ENCODE data around the gene AIF1L. TPM values are rescaled to one million over a fixed set of nuclear protein-coding genes. Genes with fewer than 3 reads are reported as not detected.

The AIF1L gene
- polyA plus RNA-seq, 1 experiment = 0.05 TPM

GRCh38 chr9:131094015-131094414 lies 2.3 kb upstream of the AIF1L start:
- ChIA-PET POLR2A (no interaction called here), CTCF (interaction anchor here (1.3 kb wide), 1 partner anchor 10 kb away, joined by 3 read pairs; no protein-coding TSS in a partner anchor)
- Histone ChIP-seq H3K36me3 (ENCODE audit: control insufficient read depth, insufficient read depth, low read length) (no peaks in the 10 kb centered on the region), H3K4me3 (ENCODE audit: low read depth, low read length) (no peak overlapping the region), H3K27me3 (ENCODE audit: control insufficient read depth, insufficient read depth, low read length) (peaks cover 34% of the 10 kb centered on the region)
- TF ChIP-seq CTCF (IDR thresholded peaks at IDR 0.05; ENCODE audit: insufficient read depth, low read depth, low read length) = no peak
- DNase-seq (ENCODE audit: low read depth) = no peak

DNA sequence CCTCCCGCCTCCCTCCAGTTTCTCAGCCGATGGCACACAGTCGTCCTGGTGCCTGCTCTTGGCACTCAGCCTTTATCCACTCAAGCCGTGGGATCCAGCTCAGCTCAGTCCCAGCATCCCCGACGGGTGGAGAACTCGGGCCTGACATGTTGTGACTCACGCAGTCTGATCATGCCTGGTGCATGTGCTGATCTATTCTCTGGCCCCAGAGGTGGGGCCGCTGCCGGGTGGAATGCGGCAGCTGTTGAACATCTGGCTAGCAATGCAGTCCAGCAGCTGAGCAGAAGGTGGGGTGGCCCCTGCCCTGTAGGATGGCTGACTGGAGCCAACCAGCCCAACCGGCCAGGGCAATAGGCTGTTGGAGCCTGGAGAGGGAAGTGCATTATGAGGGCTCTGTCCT lies 1.7 kb upstream of the AIF1L start:
- DNase-seq (ENCODE audit: low read depth) = peak; percentile 15
- POLR2A ChIA-PET = no interaction called here
- TF ChIP-seq CTCF (IDR thresholded peaks at IDR 0.05; ENCODE audit: insufficient read depth, low read depth, low read length) = no peak
- H3K4me3 ChIP-seq (ENCODE audit: low read depth, low read length) = no peak overlapping the region
- H3K36me3 ChIP-seq (ENCODE audit: control insufficient read depth, insufficient read depth, low read length) = no peaks in the 10 kb centered on the region
- CTCF ChIA-PET = interaction anchor here (1.0 to 1.3 kb wide), 2 partner anchors 9 to 37 kb away, joined by 3 to 5 read pairs; no protein-coding TSS in a partner anchor
- H3K27me3 ChIP-seq (ENCODE audit: control insufficient read depth, insufficient read depth, low read length) = peaks cover 38% of the 10 kb centered on the region

- no peak for TF ChIP-seq CTCF (IDR thresholded peaks at IDR 0.05; ENCODE audit: insufficient read depth, low read depth, low read length)
- no peak overlapping the region for H3K4me3 ChIP-seq (ENCODE audit: low read depth, low read length)
- peaks cover 38% of the 10 kb centered on the region for H3K27me3 ChIP-seq (ENCODE audit: control insufficient read depth, insufficient read depth, low read length)
- ChIA-PET CTCF (interaction anchor here (0.6 kb wide), 1 partner anchor 747 kb away, joined by 3 read pairs; no protein-coding TSS in a partner anchor), POLR2A (no interaction called here)
- no peaks in the 10 kb centered on the region for H3K36me3 ChIP-seq (ENCODE audit: control insufficient read depth, insufficient read depth, low read length)
- DNase-seq (ENCODE audit: low read depth) = no peak
Measured at GRCh38 chr9:131095666-131096268, 564 bp upstream of the AIF1L start.

GRCh38 chr9:131097126-131097947 lies 1.0 kb downstream of the AIF1L start:
- no peaks in the 10 kb centered on the region for H3K36me3 ChIP-seq (ENCODE audit: control insufficient read depth, insufficient read depth, low read length)
- DNase-seq (ENCODE audit: low read depth) = no peak
- CTCF ChIA-PET = interaction anchor here (1.2 to 1.3 kb wide), 2 partner anchors 10 to 40 kb away, joined by 3 read pairs; no protein-coding TSS in a partner anchor
- TF ChIP-seq CTCF (IDR thresholded peaks at IDR 0.05; ENCODE audit: insufficient read depth, low read depth, low read length) = no peak
- no peak overlapping the region for H3K4me3 ChIP-seq (ENCODE audit: low read depth, low read length)
- POLR2A ChIA-PET = no interaction called here
- peaks cover 32% of the 10 kb centered on the region for H3K27me3 ChIP-seq (ENCODE audit: control insufficient read depth, insufficient read depth, low read length)

- peaks cover 32% of the 10 kb centered on the region for H3K27me3 ChIP-seq (ENCODE audit: control insufficient read depth, insufficient read depth, low read length)
Measured at GRCh38 chr9:131097948-131098278, 1.6 kb downstream of the AIF1L start.

More at GRCh38 chr9:131097948-131098278, 1.6 kb downstream of the AIF1L start:
- no peak for TF ChIP-seq CTCF (IDR thresholded peaks at IDR 0.05; ENCODE audit: insufficient read depth, low read depth, low read length)
- CTCF ChIA-PET = interaction anchor here (1.2 to 1.3 kb wide), 2 partner anchors 9 to 40 kb away, joined by 3 read pairs; no protein-coding TSS in a partner anchor
- H3K4me3 ChIP-seq (ENCODE audit: low read depth, low read length) = no peak overlapping the region
- H3K36me3 ChIP-seq (ENCODE audit: control insufficient read depth, insufficient read depth, low read length) = no peaks in the 10 kb centered on the region
- no peak for DNase-seq (ENCODE audit: low read depth)
- POLR2A ChIA-PET = no interaction called here
